ENCODE measurements around the gene MEIS1.
"Not testable (repeated sequence)": the region's sequence is repeated elsewhere in the genome, so short reads cannot be mapped to it uniquely, and the experiment has no call there.

MEIS1 gene

GRCh38 chr2:66463206-66463755 lies 28.4 kb downstream of the MEIS1 start:
- no peaks in the 10 kb centered on the region for H3K27me3 Mint-ChIP-seq
- no peak for DNase-seq
- no peaks in the 10 kb centered on the region for H3K4me1 Mint-ChIP-seq (ENCODE audit: low read depth)
- no peaks in the 10 kb centered on the region for H3K9me3 Mint-ChIP-seq
- no peak overlapping the region for H3K27ac Mint-ChIP-seq
- no peaks in the 10 kb centered on the region for H3K36me3 Mint-ChIP-seq (ENCODE audit: low read depth)
- H3K4me3 Mint-ChIP-seq, result no peak overlapping the region

- Mint-ChIP-seq H3K9me3 (no peaks in the 10 kb centered on the region), H3K27me3 (no peaks in the 10 kb centered on the region), H3K36me3 (ENCODE audit: low read depth) (no peaks in the 10 kb centered on the region), H3K4me1 (ENCODE audit: low read depth) (no peaks in the 10 kb centered on the region), H3K27ac (no peak overlapping the region), H3K4me3 (no peak overlapping the region)
- no peak for DNase-seq
Measured at GRCh38 chr2:66464930-66465637, 30.2 kb downstream of the MEIS1 start.

- H3K4me3 Mint-ChIP-seq, result no peak overlapping the region
- no peaks in the 10 kb centered on the region for H3K36me3 Mint-ChIP-seq (ENCODE audit: low read depth)
- H3K9me3 Mint-ChIP-seq, result no peaks in the 10 kb centered on the region
- no peak for DNase-seq
- H3K27me3 Mint-ChIP-seq, result no peaks in the 10 kb centered on the region
- no peaks in the 10 kb centered on the region for H3K4me1 Mint-ChIP-seq (ENCODE audit: low read depth)
- H3K27ac Mint-ChIP-seq, result no peak overlapping the region
Measured at GRCh38 chr2:66466433-66466832, 31.5 kb downstream of the MEIS1 start.

GRCh38 chr2:66467718-66468117 lies 32.8 kb downstream of the MEIS1 start:
- no peak overlapping the region for H3K27ac Mint-ChIP-seq
- no peaks in the 10 kb centered on the region for H3K9me3 Mint-ChIP-seq
- H3K36me3 Mint-ChIP-seq (ENCODE audit: low read depth), result no peaks in the 10 kb centered on the region
- no peaks in the 10 kb centered on the region for H3K4me1 Mint-ChIP-seq (ENCODE audit: low read depth)
- no peak for DNase-seq
- H3K27me3 Mint-ChIP-seq, result no peaks in the 10 kb centered on the region
- H3K4me3 Mint-ChIP-seq, result no peak overlapping the region

GRCh38 chr2:66469214-66469902 lies 34.4 kb downstream of the MEIS1 start:
- Mint-ChIP-seq H3K4me3 (no peak overlapping the region), H3K36me3 (ENCODE audit: low read depth) (no peaks in the 10 kb centered on the region), H3K27ac (no peak overlapping the region), H3K9me3 (no peaks in the 10 kb centered on the region), H3K27me3 (no peaks in the 10 kb centered on the region), H3K4me1 (ENCODE audit: low read depth) (no peaks in the 10 kb centered on the region)
- no peak for DNase-seq

- no peak overlapping the region for H3K4me3 Mint-ChIP-seq
- no peaks in the 10 kb centered on the region for H3K9me3 Mint-ChIP-seq
- no peak overlapping the region for H3K27ac Mint-ChIP-seq
- DNase-seq, result no peak
- no peaks in the 10 kb centered on the region for H3K36me3 Mint-ChIP-seq (ENCODE audit: low read depth)
- H3K27me3 Mint-ChIP-seq, result no peaks in the 10 kb centered on the region
- H3K4me1 Mint-ChIP-seq (ENCODE audit: low read depth), result no peaks in the 10 kb centered on the region
Measured at GRCh38 chr2:66470199-66470598, 35.3 kb downstream of the MEIS1 start.

- no peak overlapping the region for H3K27ac Mint-ChIP-seq
- H3K27me3 Mint-ChIP-seq, result no peaks in the 10 kb centered on the region
- H3K9me3 Mint-ChIP-seq, result no peaks in the 10 kb centered on the region
- H3K36me3 Mint-ChIP-seq (ENCODE audit: low read depth), result no peaks in the 10 kb centered on the region
- no peak for DNase-seq
- no peaks in the 10 kb centered on the region for H3K4me1 Mint-ChIP-seq (ENCODE audit: low read depth)
- H3K4me3 Mint-ChIP-seq, result no peak overlapping the region
Measured at GRCh38 chr2:66472225-66472843, 37.4 kb downstream of the MEIS1 start.

- no peak for DNase-seq
- Mint-ChIP-seq H3K27ac (no peak overlapping the region), H3K27me3 (no peaks in the 10 kb centered on the region), H3K4me1 (ENCODE audit: low read depth) (no peaks in the 10 kb centered on the region), H3K9me3 (no peaks in the 10 kb centered on the region), H3K4me3 (no peak overlapping the region), H3K36me3 (ENCODE audit: low read depth) (no peaks in the 10 kb centered on the region)
Measured at GRCh38 chr2:66477135-66477842, 42.4 kb downstream of the MEIS1 start.

GRCh38 chr2:66478299-66478698 lies 43.4 kb downstream of the MEIS1 start:
- no peak overlapping the region for H3K27ac Mint-ChIP-seq
- no peaks in the 10 kb centered on the region for H3K36me3 Mint-ChIP-seq (ENCODE audit: low read depth)
- no peaks in the 10 kb centered on the region for H3K4me1 Mint-ChIP-seq (ENCODE audit: low read depth)
- H3K27me3 Mint-ChIP-seq, result no peaks in the 10 kb centered on the region
- no peak for DNase-seq
- no peaks in the 10 kb centered on the region for H3K9me3 Mint-ChIP-seq
- H3K4me3 Mint-ChIP-seq, result no peak overlapping the region

- H3K4me3 Mint-ChIP-seq, result no peak overlapping the region
- no peaks in the 10 kb centered on the region for H3K36me3 Mint-ChIP-seq (ENCODE audit: low read depth)
- no peaks in the 10 kb centered on the region for H3K9me3 Mint-ChIP-seq
- no peak overlapping the region for H3K27ac Mint-ChIP-seq
- H3K27me3 Mint-ChIP-seq, result no peaks in the 10 kb centered on the region
- DNase-seq, result no peak
- H3K4me1 Mint-ChIP-seq (ENCODE audit: low read depth), result no peaks in the 10 kb centered on the region
Measured at GRCh38 chr2:66478731-66479316, 43.9 kb downstream of the MEIS1 start.

- no peaks in the 10 kb centered on the region for H3K27me3 Mint-ChIP-seq
- no peaks in the 10 kb centered on the region for H3K4me1 Mint-ChIP-seq (ENCODE audit: low read depth)
- H3K27ac Mint-ChIP-seq, result no peak overlapping the region
- no peak for DNase-seq
- H3K9me3 Mint-ChIP-seq, result no peaks in the 10 kb centered on the region
- no peak overlapping the region for H3K4me3 Mint-ChIP-seq
- no peaks in the 10 kb centered on the region for H3K36me3 Mint-ChIP-seq (ENCODE audit: low read depth)
Measured at GRCh38 chr2:66481100-66481549, 46.2 kb downstream of the MEIS1 start.

- H3K4me1 Mint-ChIP-seq (ENCODE audit: low read depth); H3K27ac Mint-ChIP-seq; H3K4me3 Mint-ChIP-seq; H3K9me3 Mint-ChIP-seq; H3K36me3 Mint-ChIP-seq (ENCODE audit: low read depth); H3K27me3 Mint-ChIP-seq; DNase-seq: not testable (repeated sequence)
Measured at GRCh38 chr2:66485252-66485651, 50.3 kb downstream of the MEIS1 start.

- H3K4me3 Mint-ChIP-seq, result no peak overlapping the region
- no peak for DNase-seq
- H3K36me3 Mint-ChIP-seq (ENCODE audit: low read depth), result no peaks in the 10 kb centered on the region
- H3K27me3 Mint-ChIP-seq, result no peaks in the 10 kb centered on the region
- H3K9me3 Mint-ChIP-seq, result no peaks in the 10 kb centered on the region
- H3K27ac Mint-ChIP-seq, result no peak overlapping the region
- no peaks in the 10 kb centered on the region for H3K4me1 Mint-ChIP-seq (ENCODE audit: low read depth)
Measured at GRCh38 chr2:66488946-66489345, 54.0 kb downstream of the MEIS1 start.

- no peak overlapping the region for H3K27ac Mint-ChIP-seq
- H3K27me3 Mint-ChIP-seq, result no peaks in the 10 kb centered on the region
- no peaks in the 10 kb centered on the region for H3K9me3 Mint-ChIP-seq
- no peaks in the 10 kb centered on the region for H3K4me1 Mint-ChIP-seq (ENCODE audit: low read depth)
- no peak for DNase-seq
- H3K36me3 Mint-ChIP-seq (ENCODE audit: low read depth), result no peaks in the 10 kb centered on the region
- H3K4me3 Mint-ChIP-seq, result no peak overlapping the region
Measured at GRCh38 chr2:66489436-66489835, 54.5 kb downstream of the MEIS1 start.
